HG02610 (cell line): Measurements from ENCODE around the gene MEGF6.

ENCODE experiments used
- ATAC-seq: cut with Tn5 transposase; IDR thresholded peaks from one replicate; pipeline ENCODE4 v1.9.1; 2021; ENCODE audit warnings: mild to moderate bottlenecking, moderate library complexity; ENCODE audit not compliant: unreplicated experiment

MEGF6 gene

DNA sequence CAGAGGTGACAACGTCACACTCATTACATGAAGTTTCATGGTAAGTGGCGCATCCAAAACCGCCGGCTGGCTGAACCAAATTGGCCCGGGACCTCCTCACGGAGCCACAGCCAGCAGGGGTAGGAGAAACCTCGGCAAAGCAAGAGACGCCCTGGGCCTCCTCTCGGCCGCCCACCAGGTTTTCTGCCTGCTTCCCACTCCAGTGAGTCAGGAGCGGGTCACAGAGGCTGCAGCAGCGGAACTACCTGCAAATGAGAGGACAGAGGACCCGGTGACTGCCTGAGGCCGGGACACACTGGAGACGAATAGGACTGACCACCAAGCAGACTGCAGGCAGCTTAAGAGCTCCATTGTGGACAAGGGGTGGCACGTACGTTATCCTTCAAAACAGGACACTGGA is 55.0 kb downstream of the MEGF6 start:
- no peak for ATAC-seq

DNA sequence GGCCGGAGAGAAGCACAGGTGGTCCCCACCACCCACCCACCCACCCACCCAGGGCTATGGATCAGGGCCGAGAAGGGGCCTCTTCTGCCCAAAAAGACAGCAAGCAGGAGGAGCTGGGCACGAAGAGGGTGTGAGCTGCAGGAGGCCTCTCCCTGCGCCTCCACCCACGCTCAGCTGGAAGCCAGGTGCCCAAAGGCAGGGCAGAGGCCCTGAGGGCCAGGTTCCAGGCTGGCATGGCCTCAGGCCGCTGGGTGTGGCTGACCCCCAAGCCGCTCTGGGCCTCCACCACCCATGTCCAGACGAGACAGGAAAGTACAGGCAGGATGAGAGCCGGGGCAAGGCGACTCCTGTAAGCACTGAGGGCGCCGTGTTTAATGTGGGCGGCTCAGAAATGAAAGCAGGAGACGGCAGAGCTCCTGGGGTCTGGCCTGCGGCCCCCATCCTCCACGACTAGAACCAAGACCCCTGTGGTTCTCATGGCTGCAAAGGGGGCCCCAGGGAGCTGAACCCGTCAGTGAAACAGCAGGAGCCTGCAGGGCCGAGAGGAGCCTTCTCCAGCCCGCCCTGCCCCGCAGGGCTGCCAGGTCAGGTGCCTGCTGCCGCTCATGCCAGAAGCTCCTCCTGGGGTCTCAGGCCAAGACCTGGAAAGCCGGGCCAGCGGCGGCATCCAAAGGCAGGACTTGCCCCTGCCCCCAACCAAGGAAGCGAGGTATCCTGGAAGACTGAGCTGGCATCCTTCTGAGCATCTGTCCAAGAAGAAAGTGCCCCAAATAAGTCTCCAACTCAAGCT is 56.0 kb downstream of the MEGF6 start:
- ATAC-seq: no peak

DNA sequence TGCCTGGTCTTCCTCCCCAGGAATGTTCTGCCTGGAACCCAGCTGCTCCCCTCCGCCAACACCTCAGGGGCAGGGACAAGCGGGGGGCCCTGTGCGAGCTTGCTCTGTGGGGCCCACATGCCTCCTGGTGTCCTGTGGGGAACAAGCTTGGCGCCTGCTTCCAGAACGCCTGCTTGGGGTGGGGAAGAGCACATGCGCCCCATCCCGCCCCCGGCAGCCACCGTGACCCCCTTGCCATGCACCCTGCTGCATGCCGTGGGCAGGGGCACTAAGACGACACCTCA is 57.4 kb downstream of the MEGF6 start:
- no peak for ATAC-seq

DNA sequence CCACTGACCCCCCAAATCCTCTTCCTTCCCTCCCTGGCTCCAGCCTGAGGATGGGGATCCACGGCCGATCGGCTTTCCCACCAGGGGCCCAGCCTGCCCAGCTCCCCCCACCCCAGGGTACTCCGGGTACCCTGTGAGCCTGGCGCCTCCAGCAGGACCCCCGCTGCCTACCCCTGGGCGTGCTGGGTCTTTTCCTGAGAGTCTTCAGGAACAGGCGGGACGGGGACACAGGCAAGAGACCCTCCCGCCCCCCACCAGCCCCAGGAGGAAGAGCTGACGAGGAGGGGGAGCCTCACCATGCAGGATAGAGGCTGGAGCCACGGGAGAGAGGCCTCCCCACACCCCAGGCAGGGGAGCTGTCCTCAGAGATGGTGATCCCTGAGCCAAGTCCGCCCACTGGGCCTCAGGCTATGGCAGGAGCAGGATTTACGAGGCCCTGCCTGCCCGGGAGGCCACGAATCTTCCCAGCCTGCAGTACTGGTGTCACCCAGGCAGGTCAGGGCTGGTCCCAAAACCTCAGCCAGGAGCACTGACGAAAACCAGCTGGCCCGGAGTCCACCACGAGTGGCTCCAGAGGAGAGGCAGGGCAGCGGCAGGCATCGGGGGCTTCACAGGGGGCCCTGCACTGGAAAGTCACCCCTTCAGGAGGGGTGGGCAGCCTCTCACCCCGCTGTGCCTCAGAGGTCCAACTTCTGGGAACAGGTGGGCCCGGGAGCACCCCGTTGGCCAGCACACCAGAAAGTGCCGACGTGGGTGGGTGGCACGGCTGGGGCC is 58.0 kb downstream of the MEGF6 start:
- ATAC-seq: no peak

DNA sequence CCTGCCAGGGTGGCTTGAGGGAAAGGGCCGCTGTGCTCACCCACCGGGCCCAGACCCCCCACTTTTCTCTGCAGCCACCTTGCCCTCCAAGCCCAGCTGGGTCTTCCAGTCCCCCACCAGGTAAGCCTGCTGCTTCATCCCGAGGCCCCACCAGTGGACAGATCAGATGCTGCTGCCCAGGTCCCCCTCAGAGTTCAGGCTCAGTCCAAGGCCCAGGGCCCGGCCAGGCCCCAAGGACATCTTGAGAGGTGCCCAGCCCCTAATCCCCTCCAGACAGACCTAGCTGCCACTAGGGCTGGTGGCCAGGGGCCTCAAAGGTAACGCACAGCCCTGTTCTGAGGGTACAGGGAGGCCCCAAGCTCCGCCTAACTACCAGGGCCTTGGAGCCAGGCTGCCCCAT is 58.6 kb downstream of the MEGF6 start:
- no peak for ATAC-seq

DNA sequence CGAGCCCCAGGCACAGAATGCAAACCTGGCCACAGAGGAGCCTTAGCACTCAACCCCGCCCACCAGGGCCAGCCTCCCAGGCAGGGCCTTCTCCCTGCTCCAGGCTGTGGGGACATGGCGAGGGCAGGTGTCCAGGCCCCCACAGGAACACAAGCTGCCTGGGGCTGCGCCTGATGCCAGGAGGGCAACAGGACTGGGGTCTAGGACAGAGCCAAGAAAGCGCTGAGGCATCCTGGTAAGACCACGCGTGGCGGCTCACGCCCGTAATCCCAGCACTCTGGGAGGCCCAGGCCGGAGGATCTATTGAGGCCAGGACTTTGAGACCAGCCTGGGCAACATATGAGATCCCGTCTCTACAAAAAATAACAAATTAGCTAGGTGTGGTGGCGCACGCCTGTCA is 59.1 kb downstream of the MEGF6 start:
- no peak for ATAC-seq

DNA sequence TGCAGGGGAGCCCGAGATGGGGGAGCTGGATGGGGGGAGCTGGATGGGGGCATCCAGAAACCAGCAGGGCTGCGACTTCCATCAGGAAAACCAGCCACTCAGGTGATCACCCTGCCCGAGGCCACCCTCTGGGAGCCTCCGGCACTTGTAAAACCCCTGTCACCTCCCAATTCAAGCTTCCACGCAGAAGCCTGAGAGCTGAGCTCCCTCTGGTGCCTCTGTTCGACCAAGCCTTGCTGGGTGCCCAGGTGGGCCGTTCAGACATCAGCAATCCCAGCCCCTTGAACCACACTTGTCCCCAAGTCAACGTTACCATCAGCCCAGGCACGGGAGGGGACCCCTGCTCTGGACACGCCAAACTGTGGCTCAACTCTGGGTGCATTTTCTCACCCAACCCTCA is 59.6 kb downstream of the MEGF6 start:
- no peak for ATAC-seq

DNA sequence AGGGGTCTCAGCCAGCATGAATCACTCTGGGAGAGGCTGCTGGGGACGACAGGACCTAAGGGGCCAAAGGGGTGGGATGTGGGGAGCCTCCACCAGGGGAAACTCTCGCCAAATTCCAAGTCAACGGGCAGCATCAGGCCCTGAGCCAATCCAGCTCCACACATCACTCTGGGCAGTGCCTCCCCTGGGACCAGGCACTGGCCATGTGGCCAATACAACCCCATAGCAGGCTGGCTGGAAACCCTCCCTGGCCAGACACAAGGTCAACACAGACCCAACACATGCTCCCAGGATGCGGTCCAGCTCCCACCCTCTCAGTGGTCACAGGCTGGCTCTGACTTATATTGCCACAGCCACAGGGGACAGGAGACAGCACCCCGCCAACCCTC is 60.0 kb downstream of the MEGF6 start:
- no peak for ATAC-seq

DNA sequence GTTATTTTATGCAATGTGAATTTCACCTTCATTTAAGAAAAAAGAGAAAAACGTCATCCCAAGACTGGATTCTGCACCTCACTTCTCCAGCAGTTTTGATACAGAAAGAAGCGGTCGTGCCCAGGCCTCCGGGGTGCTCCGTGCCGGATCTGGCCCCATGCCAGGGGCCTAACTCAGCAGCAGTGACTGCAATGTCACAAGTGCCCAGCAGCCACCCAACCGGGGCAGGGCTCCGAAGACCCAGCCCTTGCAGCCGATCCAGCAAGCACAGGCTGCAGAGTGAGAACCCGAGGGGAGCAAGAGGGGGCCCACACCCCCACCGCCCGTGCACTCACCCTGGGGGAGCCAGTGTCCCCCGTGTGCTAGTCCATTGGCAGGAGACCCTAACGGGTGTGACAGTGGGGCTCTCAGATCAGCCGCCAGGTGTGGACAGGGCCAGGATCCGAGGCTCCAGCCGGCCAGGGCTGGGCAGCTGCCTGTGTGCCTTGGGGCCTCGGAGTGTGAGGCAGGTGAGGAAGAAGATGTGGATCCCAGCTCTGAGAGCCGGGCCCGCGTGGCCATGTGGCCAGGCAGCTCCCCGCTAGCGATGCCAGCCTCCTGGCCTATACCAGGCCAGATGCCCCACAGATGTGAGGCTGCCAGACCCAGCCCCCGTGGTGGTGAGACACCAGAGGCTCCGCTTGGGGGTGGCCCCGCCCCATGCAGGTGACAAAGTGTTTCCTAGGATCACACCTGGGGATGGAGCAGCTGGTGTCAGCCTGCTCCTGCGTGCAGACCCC is 60.6 kb downstream of the MEGF6 start:
- ATAC-seq: no peak

DNA sequence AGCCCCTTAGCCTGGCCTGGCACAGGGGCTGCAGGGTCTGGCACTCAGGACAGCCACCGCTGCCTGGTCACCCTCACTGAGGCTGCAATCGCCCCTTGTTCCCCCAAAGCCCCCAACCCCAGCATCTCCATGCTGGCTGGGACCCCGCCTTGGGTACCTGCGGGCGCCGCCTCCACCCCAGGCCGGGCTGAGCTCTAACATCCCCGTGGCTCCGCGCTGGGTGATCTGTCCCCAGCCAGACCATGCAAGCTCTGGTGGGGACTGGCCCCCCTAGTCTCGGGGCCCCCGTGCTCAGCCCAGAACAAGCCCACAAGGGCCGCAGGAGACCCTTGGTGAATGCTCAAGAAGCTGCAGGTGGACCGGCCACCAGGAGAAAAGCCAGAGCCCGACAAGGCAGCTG is 62.4 kb downstream of the MEGF6 start:
- ATAC-seq: no peak

DNA sequence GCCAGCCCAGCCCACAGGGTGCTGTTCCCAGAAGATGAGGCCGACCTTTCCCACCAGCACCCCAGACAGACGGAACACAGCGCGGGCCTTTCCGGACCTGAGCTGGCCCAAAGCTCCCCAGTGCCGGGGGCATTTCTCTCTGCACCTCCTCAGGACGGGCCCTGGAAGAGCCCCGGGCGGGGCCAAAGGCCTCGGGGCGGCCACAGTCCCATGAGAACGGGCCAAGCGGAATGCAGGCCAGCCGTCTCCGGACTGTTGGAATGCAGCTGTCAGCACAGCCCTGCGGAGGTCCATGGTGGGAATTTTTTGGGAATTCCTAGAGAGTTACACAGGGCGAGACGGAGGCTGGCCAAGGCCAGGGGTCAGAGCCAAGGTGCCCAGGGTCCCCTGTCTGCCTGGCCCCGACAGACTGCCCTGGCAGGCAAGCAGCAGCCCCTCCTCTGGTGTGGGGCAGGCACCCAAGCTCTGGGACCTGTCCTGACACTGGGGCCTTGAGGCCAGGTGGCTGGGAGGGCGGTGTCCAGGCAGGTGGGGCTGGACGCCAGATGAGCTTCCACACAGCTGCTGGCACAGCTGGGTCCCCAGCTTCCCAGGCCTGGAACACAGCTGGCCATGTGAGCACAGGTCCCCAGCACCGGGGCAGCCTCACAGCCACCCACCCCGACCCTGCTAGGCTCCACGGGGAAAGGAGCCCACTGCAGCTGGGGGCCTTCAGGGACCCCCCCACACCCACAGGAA is 63.0 kb downstream of the MEGF6 start:
- no peak for ATAC-seq

DNA sequence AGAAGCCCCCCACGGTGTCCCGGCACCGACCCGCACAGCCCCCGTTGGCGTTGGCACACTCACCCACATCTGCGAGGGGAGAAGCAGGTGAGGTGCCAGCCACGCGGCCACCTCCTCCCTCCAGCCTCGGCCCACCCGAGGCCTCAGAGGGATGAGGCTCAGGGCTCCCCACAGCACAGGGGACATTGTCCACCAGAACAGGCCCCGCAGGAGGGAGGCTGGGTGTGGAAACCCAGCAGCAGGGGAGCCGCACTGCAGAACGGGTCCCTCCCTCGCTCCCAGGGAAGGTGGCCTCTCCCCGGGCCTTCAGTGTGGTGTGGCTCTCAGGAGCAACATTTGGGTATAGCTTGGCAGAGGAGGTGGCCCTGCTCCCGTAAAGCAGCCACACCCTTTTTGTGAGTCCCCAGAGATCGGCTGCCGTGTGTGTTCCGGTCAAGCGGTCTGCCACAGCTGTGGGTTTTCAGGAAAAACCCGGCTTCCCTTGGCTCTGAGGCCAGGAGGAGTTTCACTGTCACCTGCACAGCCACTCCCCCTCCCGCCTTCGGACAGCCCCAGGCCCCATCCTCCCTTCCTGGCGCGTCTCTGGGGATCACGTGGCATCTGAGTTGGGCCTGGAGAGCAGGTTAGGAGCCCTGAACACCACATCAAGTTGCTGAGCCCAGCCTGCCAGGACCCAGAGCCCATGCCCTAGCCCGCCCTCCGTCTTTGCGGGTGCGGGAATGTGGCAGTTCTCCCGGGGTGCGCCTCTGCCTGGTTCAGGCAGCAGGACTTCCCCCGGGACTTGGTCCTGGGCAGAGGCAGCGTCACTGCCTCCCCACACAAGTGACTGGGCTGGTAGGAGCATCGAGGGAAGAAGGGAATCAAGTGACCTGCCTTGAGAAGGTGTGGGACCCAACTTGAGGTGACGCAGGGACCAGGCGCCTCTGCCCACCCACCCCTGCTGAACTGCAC is 64.0 kb downstream of the MEGF6 start:
- no peak for ATAC-seq

DNA sequence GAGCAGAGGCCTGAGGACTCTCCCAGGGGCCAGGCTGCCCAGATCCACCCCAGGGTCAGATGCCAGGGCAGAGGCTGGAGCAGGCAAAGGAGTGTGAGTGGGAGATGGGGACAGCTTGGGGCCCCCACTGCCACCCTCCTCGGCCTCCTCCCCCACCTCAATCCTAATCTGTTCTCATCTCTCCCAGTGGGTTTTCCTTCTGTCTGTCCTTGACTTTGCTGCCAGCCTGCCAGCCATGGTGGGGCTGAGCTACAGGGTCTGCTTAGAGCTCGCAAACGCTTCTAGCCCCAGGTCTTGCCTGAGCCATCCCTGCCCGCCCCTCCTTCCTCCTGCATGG is 65.3 kb downstream of the MEGF6 start:
- no peak for ATAC-seq

DNA sequence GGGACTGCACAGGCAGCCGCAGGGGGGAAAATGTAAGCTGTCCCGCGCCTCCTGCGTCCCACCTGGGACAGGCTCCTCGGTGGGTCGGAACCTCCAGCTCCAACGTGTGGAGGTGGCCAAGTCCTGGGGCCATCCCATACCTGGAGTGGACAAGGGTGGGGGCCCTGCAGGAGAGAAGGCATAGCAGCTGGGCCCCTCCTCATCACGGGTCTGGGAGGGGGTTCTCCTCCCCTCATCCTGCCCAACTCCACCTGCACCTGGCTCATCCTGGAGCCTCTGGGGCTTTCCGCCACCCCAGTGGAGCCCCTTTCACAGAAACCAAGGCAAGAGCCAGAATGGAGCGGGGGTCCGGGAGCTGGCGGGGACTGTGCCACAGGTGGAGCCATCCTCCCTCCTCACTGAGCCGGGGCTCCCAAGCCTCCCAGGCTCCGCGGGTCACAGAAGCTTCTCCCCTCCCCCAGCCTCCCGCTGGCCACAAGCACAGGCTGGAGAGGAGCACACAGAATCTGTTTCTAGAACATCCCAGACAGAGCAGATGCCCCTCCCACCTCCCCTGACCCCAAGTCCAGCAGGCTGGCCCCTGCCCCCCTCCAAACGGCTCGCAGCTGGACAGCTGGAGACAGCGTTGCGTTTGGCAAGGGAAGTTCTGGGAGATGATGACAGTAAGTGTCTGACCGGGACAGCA is 65.8 kb downstream of the MEGF6 start:
- no peak for ATAC-seq

DNA sequence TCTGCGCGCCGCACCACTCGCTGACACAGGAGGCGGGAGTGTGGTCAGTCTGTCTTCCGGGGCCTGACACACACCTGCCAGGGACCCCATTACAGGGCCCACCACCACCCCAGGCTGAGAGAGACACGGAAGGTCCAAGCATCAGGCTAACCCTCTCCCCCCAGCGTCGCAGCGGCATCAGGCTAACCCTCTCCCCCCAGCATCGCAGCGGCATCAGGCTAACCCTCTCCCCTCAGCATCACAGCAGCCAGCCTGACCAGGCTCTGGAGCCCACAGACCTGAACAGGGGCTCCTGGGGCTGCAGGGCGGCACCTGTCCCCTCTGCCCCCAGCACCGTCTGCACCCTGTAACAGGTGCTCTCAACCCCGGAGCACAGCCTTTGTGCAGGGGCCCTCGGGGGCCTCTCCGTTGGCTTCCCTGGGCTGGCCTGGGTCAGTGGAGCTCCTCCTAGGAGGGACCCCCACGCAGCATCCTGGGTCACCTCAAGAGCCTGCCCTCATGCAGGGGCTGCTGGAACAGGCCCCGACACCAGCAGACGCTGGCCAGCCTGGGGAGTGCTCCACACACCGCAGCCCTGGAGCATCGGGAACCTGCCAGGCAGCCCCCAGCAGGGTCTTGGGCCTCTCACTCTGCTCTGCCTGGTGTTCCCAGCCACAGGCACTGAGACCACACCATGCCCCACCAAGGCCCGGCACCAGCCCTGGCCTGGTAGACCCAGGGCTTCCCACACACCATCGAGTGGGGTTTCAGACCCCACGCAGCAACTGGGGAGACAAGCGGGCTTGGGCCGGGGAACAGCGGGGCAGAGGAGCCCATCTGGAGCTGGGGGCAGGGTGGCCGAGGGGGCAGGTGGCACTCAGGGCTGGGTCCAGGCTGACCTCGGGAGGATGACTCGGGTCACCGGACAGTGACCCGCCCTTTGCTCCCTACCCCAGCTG is 67.0 kb downstream of the MEGF6 start:
- no peak for ATAC-seq

DNA sequence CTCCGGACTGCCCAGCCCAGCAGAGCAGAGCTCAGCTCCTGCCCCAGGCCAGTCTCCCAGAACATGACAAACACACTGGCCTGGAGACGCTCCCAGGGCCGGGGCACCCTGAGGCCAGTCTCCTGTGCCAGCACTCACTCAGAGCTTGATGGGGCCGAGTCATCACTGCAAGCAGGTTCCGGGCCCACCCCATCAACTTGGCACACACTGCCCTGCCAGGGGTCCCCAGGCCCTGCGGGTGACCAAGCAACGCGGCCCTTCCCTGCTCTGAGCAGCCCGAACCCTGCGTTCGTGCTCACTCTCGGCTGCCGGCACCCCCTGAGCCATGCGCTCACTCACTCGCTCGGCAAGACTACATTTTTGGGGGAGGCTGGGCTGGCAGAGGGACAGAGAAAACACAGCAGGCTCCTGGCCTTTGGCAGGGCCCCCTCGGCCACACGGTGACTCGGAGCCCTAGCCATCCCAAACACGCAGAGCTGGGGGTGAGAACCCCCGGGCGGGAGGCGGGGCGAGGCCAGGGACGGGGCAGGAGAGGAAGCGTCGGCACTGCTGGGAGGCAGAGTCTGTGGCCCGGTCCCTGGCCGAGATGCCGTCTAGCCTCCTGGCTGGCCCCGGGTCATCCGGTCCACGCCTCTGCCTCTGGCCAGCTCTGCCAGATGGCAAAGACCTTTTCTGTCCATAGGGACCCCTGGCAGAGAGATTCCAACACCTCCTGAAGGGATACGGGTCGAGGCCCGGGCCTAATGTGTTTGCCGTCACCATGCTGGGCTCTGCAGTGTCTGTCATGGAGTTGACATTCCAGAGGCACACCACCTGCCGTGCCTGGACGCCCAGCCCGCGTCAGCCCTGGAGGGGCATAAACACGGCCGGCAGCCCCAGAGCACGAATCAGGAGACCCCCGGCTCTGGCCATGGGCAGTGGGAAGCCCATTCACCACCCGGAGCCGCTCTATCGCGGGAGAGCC is 68.0 kb downstream of the MEGF6 start:
- ATAC-seq: no peak

DNA sequence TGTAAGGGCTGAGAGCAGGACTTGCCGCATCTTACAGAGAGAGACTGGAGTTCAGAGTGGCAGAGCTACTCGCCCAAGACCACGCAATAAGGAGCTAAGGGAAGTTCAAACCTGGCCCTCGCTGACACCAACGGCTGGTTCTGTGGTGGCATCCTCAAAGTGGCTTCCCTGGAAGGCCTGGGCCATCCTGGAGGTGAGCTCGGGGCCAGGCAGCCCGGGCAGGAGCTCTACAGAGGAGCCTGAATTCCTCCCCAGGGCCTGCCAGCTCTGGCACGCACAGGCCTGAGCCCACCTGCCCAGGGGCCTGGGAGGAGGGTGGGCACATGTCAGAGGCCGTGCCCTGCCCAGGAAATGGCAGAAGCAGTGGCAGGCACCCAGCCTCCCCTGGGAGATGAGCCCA is 68.6 kb downstream of the MEGF6 start:
- ATAC-seq: no peak
